Embryonic facial prominence (tissue), 1 donor: Measurements from ENCODE around the gene GON7.
A peak's percentile ranks its signal among the peaks of the same experiment; 100 is the strongest.
"Not testable (repeated sequence)": the region's sequence is repeated elsewhere in the genome, so short reads cannot be mapped to it uniquely, and the experiment has no call there.

ENCODE experiments used
- DNase-seq: peaks from one replicate; pipeline ENCODE4 v3.0.0-alpha.2; 2016; ENCODE audit errors: extremely low spot score

Gene GON7

GRCh38 chr14:93206793-93207467 lies at the start of gene GON7, which contains the start of gene UBR7:
GON7 (minus strand) TSS chr14:93207065; CDS start chr14:93207037, 28 bp downstream.
UBR7 (plus strand) TSS chr14:93207256; CDS start chr14:93207292, 36 bp downstream.
- DNase-seq, result peak; percentile 80

DNA sequence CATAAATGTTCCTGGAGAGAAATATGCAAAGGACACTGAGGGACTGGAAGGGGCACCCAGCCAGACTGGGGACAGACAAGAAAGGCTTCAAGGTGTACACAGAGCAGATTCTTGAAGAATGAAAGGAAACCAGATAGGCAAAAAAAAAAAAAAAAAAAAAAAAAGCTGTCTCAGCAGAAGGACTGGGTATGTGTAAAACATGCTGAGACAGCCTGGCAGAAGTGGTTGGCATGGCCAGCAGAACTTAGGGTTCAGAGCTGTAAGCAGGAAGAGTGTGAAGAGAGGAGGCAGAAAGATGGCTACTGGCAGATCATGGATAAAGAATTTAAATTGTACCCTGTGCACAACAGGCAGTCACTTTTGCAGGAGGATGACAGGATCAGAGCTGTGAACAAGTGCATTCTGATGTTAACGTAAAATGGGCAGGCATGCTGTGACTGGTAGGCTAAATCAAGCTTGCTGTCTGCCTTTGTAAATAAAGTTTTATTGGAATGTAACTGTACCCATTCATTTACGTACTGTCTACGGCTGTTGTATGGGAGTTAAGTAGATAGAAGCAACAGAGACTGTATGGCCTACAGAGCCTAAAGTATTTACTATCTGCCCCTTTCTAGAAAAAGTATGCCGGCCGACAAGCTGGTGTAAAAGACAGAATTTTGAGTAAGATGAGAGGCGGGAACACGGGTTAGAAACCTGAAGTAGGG lies 42.4 kb upstream of the GON7 start:
- no peak for DNase-seq

- no peak for DNase-seq
Observed at GRCh38 chr14:93246534-93246933, 39.7 kb upstream of the GON7 start.

- no peak for DNase-seq
Observed at GRCh38 chr14:93245764-93246420, 39.0 kb upstream of the GON7 start.

DNA sequence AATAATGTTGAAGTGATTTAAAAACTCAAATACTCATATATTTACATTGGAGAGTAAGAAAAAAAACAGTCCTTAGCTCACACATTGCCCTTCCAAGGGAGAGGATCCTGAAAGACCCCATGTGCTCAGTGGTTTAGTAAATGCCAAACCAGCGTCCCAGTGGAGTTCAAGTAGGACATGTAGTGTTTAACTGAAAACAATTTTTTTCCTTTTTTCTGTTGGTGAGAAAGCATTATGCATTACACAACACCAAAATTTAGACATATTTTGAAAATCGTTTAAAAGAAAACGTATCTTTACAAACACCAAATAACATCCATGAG lies 33.8 kb upstream of the GON7 start:
- DNase-seq, result no peak

- no peak for DNase-seq
Observed at GRCh38 chr14:93239869-93240677, 33.2 kb upstream of the GON7 start.

DNA sequence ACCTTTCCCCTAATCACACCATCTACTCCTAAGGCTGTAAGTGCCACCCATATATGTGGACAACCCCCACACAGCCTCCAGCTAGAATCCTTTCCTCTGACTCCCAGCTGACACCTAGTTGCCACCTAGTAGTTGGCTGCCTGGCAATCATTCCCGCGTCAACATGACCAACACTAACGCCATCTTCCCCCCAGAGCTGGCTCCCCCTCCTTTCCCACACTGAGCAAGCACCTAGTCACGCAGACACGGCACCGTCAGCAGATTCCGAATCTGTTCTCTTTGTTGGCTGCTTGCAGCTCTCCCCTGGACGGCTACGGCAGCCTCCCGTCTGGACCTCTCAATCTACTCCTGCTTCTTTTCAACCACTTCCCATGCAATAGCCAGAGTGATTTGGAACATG lies 27.9 kb upstream of the GON7 start:
- DNase-seq, result no peak

DNA sequence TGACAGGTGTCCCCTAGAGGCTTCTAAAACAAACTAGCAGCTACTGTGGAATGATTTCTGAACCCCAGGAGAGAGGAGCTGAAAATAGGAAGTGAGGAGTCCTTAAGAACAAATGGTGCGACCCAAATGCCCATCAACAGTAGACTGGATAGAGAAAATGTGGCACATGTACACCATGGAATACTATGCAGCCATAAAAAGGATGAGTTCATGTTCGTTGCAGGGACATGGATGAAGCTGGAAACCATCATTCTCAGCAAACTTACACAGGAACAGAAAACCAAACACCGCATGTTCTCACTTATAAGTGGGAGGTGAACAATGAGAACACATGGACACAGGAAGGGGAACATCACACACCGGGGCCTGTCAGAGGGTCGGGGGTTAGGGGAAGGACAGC lies 26.2 kb upstream of the GON7 start:
- DNase-seq, result not testable (repeated sequence)

GRCh38 chr14:93232159-93232558 lies 25.3 kb upstream of the GON7 start:
- DNase-seq, result no peak

GRCh38 chr14:93231129-93231979 lies 24.5 kb upstream of the GON7 start:
- no peak for DNase-seq

DNA sequence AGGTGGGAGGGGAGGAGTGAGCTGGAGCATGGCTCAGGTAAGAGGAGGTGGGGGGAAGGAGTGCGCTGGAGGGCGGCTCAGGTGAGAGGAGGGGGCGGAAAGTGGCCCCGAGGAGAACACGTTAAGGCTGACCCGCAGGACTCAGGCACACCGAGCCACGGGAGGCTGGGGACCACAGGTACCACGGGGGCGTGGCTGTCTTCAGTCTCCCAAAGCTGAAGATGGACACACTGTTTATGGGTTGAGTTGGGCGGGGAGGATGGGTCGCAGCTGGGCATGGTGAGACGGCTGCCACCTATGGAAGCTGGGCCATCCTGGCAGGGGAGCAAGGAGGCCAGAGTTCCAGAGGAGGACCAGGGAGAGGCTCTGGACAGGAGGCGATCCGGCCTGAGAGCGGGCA lies 23.7 kb upstream of the GON7 start:
- DNase-seq, result no peak

- no peak for DNase-seq
Observed at GRCh38 chr14:93228550-93228949, 21.7 kb upstream of the GON7 start.

DNA sequence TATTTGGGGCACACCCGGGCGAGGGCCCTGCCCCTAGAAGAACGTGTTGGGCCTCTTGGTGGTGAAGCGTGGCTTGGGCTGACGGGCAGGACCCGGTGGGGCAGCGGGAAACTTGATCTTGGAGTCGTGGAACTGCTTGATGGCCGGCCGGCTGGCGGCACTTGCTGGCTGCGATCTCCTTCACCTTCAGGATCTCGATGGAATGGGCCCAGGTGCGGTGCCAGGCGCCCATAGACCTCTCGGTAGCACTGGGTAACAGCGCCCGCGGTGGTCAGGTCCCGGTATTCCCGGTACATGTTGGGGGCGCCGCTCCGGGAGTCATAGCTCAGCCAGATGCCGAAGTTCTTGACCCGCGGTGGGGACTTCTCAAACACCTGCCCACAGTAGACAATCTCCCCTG lies 16.7 kb upstream of the GON7 start:
- no peak for DNase-seq

GRCh38 chr14:93220509-93220908 lies 13.6 kb upstream of the GON7 start:
- no peak for DNase-seq

GRCh38 chr14:93219103-93219726 lies 12.3 kb upstream of the GON7 start:
- no peak for DNase-seq

DNA sequence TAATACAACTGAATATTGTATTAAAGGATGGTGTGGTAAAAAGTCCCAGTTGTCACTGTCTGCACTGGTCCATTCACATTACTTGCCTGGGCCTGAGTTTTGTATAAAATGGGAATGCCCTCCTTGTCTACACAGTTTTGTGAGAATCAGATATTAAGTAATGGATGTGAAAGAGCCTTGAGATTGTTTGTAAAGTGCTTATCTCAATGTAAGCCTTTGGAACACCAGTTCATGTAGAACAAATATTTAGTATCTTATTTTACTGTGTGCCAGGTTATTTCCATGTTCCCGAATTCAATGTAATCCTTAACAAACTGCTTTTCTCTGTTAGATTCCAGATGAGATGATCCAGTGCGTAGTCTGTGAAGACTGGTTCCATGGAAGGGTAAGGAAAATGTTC lies 7.7 kb upstream of the GON7 start:
- DNase-seq, result no peak

- no peak for DNase-seq
Observed at GRCh38 chr14:93212432-93212831, 5.6 kb upstream of the GON7 start.

DNA sequence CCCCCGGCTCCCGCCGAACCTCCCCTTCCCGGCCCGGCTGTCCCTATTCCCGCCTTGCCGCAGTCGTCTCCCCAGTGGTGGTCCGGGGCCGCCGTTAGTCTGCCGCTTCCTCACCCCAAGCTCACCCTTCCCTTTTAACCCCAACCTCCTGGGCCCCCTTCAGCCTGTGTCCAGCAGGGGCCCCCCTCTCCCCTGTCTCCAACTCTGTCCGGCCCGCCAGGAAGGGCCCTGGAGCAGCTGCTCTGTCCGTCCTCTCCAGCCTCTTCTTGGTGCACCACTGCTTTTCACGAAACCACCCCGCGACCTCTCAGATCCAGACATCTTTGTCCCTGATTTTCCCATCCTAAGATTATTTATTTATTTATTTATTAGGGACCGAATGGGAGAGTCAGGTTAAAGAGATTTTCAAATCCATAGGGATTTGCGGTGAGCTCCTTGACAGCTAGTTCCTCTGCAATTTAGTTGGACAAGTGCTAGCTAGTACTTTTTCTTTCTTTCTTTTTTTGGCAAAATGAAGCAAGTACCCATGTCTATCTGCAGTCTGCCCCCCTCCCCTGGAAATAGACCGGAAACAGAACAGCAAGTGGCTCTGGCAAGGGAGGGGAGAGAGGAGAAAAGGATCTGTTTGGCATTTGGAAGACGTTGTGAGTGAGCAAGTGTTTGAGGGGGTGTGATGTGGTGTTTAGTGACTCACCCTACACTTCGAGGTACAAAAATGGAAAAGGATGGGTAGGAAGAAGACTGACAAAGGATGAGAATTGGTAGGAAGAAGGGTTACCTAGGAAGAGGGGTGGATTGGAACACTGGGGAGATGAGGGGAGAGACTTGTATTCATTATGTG lies 823 bp upstream of the GON7 start:
- DNase-seq, result no peak

GRCh38 chr14:93201155-93201704 lies 5.6 kb downstream of the GON7 start:
- DNase-seq, result no peak

GRCh38 chr14:93200553-93200952 lies 6.3 kb downstream of the GON7 start:
- no peak for DNase-seq
